ENCODE results near the gene AANAT.
A peak's percentile ranks its signal among the peaks of the same experiment; 100 is the strongest.

The AANAT gene

GRCh38 chr17:76498876-76499251 lies 31.5 kb downstream of the AANAT start:
- TF ChIP-seq ZNF8 (CRISPR knock-in tag; IDR thresholded peaks at IDR 0.05) (no peak), PATZ1 (CRISPR knock-in tag; IDR thresholded peaks at IDR 0.05; ENCODE audit: borderline replicate concordance) (no peak), OSR1 (CRISPR knock-in tag; IDR thresholded peaks at IDR 0.05) (no peak), ESRRG (CRISPR knock-in tag; IDR thresholded peaks at IDR 0.05) (no peak), BACH2 (CRISPR knock-in tag; IDR thresholded peaks at IDR 0.05; ENCODE audit: borderline replicate concordance) (no peak), TSHZ2 (CRISPR knock-in tag; IDR thresholded peaks at IDR 0.05) (no peak), ZFP3 (CRISPR knock-in tag; IDR thresholded peaks at IDR 0.05) (no peak), ZC3H10 (CRISPR knock-in tag; IDR thresholded peaks at IDR 0.05) (no peak), ZFP30 (CRISPR knock-in tag; IDR thresholded peaks at IDR 0.05) (no peak), ISL1 (CRISPR knock-in tag; IDR thresholded peaks at IDR 0.05) (no peak), GLIS3 (CRISPR knock-in tag; IDR thresholded peaks at IDR 0.05) (no peak), CREB5 (CRISPR knock-in tag; IDR thresholded peaks at IDR 0.05; ENCODE audit: low read depth) (no peak), ZNF70 (CRISPR knock-in tag; IDR thresholded peaks at IDR 0.05) (no peak), ZNF565 (CRISPR knock-in tag; conservative IDR thresholded peaks at IDR 0.05; ENCODE audit: low read depth) (no peak), ARNTL (CRISPR knock-in tag; IDR thresholded peaks at IDR 0.05; ENCODE audit: borderline replicate concordance, low read depth) (no peak), TOX (CRISPR knock-in tag; IDR thresholded peaks at IDR 0.05; ENCODE audit: borderline replicate concordance) (no peak), CSRNP3 (CRISPR knock-in tag; IDR thresholded peaks at IDR 0.05) (no peak), TCF4 (CRISPR knock-in tag; IDR thresholded peaks at IDR 0.05; ENCODE audit: borderline replicate concordance) (no peak), RARB (CRISPR knock-in tag; IDR thresholded peaks at IDR 0.05) (no peak)
- ATAC-seq = no peak

- TF ChIP-seq PATZ1 (CRISPR knock-in tag; IDR thresholded peaks at IDR 0.05; ENCODE audit: borderline replicate concordance) (peak; percentile 42; the same call in 1 of the 2 replicates), CSRNP3 (CRISPR knock-in tag; IDR thresholded peaks at IDR 0.05) (no peak), OSR1 (CRISPR knock-in tag; IDR thresholded peaks at IDR 0.05) (no peak)
- ATAC-seq = no peak
These were observed 31.9 kb downstream of the AANAT start for GRCh38 chr17:76499267-76499667.

Data from SK-N-SH treated with all-trans-retinoic acid at 6 μM for 48 hours (cell line).